ENCODE measurements around the gene CALHM1.

DNA sequence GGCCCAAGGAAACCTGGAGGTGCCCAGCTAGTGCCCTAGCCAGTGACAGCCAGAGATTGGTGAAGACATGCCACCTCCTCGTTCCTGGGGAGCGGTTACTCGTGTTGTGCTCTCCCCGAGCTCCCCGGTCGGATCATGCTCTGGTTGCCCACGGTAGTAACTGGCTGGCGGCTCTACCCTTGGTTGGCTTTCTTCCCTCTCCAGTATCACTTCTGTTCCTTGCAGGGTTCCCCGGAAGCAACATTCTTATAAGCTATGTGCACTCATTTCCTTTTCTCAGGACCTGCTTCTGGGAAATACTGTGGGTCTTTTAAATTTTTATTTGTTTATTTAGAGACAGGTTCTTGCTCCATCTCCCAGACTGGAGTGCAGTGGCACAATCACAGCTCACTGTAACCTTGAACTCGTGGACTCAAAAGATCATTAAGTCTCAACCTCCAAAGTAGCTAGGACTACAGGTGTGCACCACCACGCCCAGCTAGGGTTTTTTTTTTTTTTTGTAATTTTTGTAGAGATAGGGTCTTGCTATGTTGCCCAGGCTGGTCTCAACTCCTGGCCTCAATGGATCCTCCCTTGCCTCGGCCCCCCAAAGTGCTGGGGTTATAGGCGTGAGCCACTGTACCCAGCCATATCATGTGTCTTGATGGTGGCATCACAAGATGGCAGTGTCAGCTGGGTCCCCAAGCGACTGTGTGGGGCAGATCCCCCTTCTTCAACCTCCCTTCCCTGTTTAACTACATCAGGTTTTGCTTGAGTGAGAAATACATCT lies 6.9 kb upstream of the CALHM1 start:
- TF ChIP-seq POLR2AphosphoS5 (IDR thresholded peaks at IDR 0.05; ENCODE audit: low read depth, low read length) (no peak), TAF1 (IDR thresholded peaks at IDR 0.05; ENCODE audit: borderline replicate concordance, low read depth, low read length) (no peak), POLR2A (IDR thresholded peaks at IDR 0.05; ENCODE audit: low read depth, low read length) (no peak)
